Fibroblast of lung (primary cell): Measurements from ENCODE around the gene PZP. TPM values are rescaled to one million over a fixed set of nuclear protein-coding genes. Genes with fewer than 3 reads are reported as not detected.
"Not testable (repeated sequence)": the region's sequence is repeated elsewhere in the genome, so short reads cannot be mapped to it uniquely, and the experiment has no call there.

Experiments
- DNase-seq, 2 donors: peaks; one replicate each; pipeline versions ENCODE4 v3.0.0 to v3.0.0-alpha.2; 2010; ENCODE audit warnings: low read depth in 2 of 2
- H2AFZ ChIP-seq: 2 replicates; pipeline ENCODE4 v1.5.1; 2012; ENCODE audit warnings: low read length, control low read depth, inconsistent platforms
- H3K27ac ChIP-seq: 2 replicates; pipeline ENCODE4 v1.5.1; 2011; ENCODE audit warnings: low read length, control low read depth; ENCODE audit not compliant: insufficient read depth
- H3K27me3 ChIP-seq: 2 replicates; pipeline ENCODE4 v1.5.1; 2011; ENCODE audit warnings: mild to moderate bottlenecking, low read length; ENCODE audit not compliant: control insufficient read depth, insufficient read depth
- H3K36me3 ChIP-seq: 2 replicates; pipeline ENCODE4 v1.5.1; 2011; ENCODE audit warnings: low read length; ENCODE audit not compliant: control insufficient read depth, insufficient read depth
- H3K4me1 ChIP-seq: 2 replicates; pipeline ENCODE4 v1.5.1; 2011; ENCODE audit warnings: low read length; ENCODE audit not compliant: control insufficient read depth, insufficient read depth; ENCODE audit errors: extremely low read depth
- H3K4me2 ChIP-seq: 2 replicates; pipeline ENCODE4 v1.5.1; 2011; ENCODE audit warnings: low read length, control low read depth; ENCODE audit not compliant: insufficient read depth; ENCODE audit errors: extremely low read depth
- H3K4me3 ChIP-seq, 4 experiments: fragments of 200-600 bp in 1 of 4; sonication (generic) in 1 of 4; replicated peaks in 1 of 4; 2 replicates each; pipeline ENCODE4 v1.5.1; 2011 to 2016; ENCODE audit warnings: low read length in 4 of 4, low read depth in 3 of 4, mild to moderate bottlenecking in 3 of 4, control low read depth in 2 of 4, inconsistent platforms in 1 of 4, mixed read lengths in 1 of 4; ENCODE audit not compliant: insufficient read depth in 1 of 4; ENCODE audit errors: control extremely low read depth in 1 of 4
- H3K79me2 ChIP-seq: 2 replicates; pipeline ENCODE4 v1.5.1; 2012; ENCODE audit warnings: mild to moderate bottlenecking, low read length, inconsistent platforms; ENCODE audit not compliant: control insufficient read depth, insufficient read depth
- H3K9ac ChIP-seq: 2 replicates; pipeline ENCODE4 v1.5.1; 2011; ENCODE audit warnings: mild to moderate bottlenecking, low read length, control low read depth; ENCODE audit not compliant: insufficient read depth
- H3K9me3 ChIP-seq: 2 replicates; pipeline ENCODE4 v1.5.1; 2012; ENCODE audit warnings: low read depth, low read length; ENCODE audit not compliant: control insufficient read depth, insufficient read depth
- H4K20me1 ChIP-seq: 2 replicates; pipeline ENCODE4 v1.5.1; 2011; ENCODE audit warnings: low read length; ENCODE audit not compliant: control insufficient read depth, insufficient read depth; ENCODE audit errors: extremely low read depth
- CTCF ChIP-seq, 2 donors: IDR thresholded peaks in 1 of 2; conservative IDR thresholded peaks in 1 of 2; 1 replicate in 1 of 2; 2 replicates in 1 of 2; pipeline ENCODE4 v1.5.1; 2011 to 2012; ENCODE audit warnings: low read length in 2 of 2, control low read depth in 1 of 2, inconsistent platforms in 1 of 2, low read depth in 1 of 2, mild to moderate bottlenecking in 1 of 2
- EZH2 ChIP-seq: IDR thresholded peaks from 2 replicates; pipeline ENCODE4 v1.5.1; 2012; ENCODE audit warnings: low read length, control low read depth, mild to moderate bottlenecking; ENCODE audit errors: missing control alignments
- polyA plus RNA-seq, 2 donors: library from polyadenylated mRNA; depleted of rRNA in 1 of 2; stranded (reverse) in 1 of 2; unstranded in 1 of 2; fragments of >200 nt; gene quantifications; 2 replicates each; pipeline ENCODE4 v1.2.1, GENCODE V29; 2011 to 2012; ENCODE audit warnings: missing spikeins in 1 of 2
- total RNA-seq: library from RNA; depleted of rRNA; stranded (reverse); fragments of >200 nt; gene quantifications from 2 replicates; pipeline ENCODE4 v1.2.1, GENCODE V29; 2014

PZP gene
- total and polyA plus RNA-seq, 2 donors (not counting 1 experiment from before 2014, with no cell fraction given): not detected

- Histone ChIP-seq H3K27ac (no peak overlapping the region), H3K4me2 (no peak overlapping the region), H4K20me1 (no peaks in the 10 kb centered on the region), H3K27me3 (no peaks in the 10 kb centered on the region), H3K36me3 (no peaks in the 10 kb centered on the region), H3K79me2 (no peaks in the 10 kb centered on the region), H3K4me1 (no peaks in the 10 kb centered on the region), H3K9me3 (no peaks in the 10 kb centered on the region), H3K9ac (no peak overlapping the region), H3K4me3 (no peak overlapping the region), H2AFZ (no peak overlapping the region)
- TF ChIP-seq CTCF (conservative IDR thresholded peaks at IDR 0.05 in 1 of 2, IDR thresholded peaks at IDR 0.05 in 1 of 2; ENCODE audit: low read depth in 1 of 2, low read length in 2 of 2) (no peak), EZH2 (no peak)
- DNase-seq: no peak
Measured at GRCh38 chr12:9243999-9244649, 35.9 kb upstream of the PZP start.

GRCh38 chr12:9241301-9241700 is 33.1 kb upstream of the PZP start:
- H4K20me1 ChIP-seq: no peaks in the 10 kb centered on the region
- DNase-seq: no peak
- TF ChIP-seq EZH2: no peak
- no peak for TF ChIP-seq CTCF (conservative IDR thresholded peaks at IDR 0.05 in 1 of 2, IDR thresholded peaks at IDR 0.05 in 1 of 2; ENCODE audit: low read depth in 1 of 2, low read length in 2 of 2)
- no peaks in the 10 kb centered on the region for H3K9me3 ChIP-seq
- no peak overlapping the region for H3K4me3 ChIP-seq
- H3K4me1 ChIP-seq: no peaks in the 10 kb centered on the region
- H3K79me2 ChIP-seq: no peaks in the 10 kb centered on the region
- H3K27ac ChIP-seq: no peak overlapping the region
- H3K36me3 ChIP-seq: no peaks in the 10 kb centered on the region
- no peak overlapping the region for H3K9ac ChIP-seq
- H2AFZ ChIP-seq: no peak overlapping the region
- H3K27me3 ChIP-seq: no peaks in the 10 kb centered on the region
- no peak overlapping the region for H3K4me2 ChIP-seq

GRCh38 chr12:9240776-9241175 is 32.6 kb upstream of the PZP start:
- Histone ChIP-seq H3K27me3 (no peaks in the 10 kb centered on the region), H3K79me2 (no peaks in the 10 kb centered on the region), H3K27ac (no peak overlapping the region), H3K4me2 (no peak overlapping the region), H4K20me1 (no peaks in the 10 kb centered on the region), H3K4me1 (no peaks in the 10 kb centered on the region), H3K4me3 (peak overlapping the region in 1 of 4 experiments; percentile 48), H3K36me3 (no peaks in the 10 kb centered on the region), H3K9ac (no peak overlapping the region), H3K9me3 (no peaks in the 10 kb centered on the region), H2AFZ (no peak overlapping the region)
- no peak for TF ChIP-seq CTCF (conservative IDR thresholded peaks at IDR 0.05 in 1 of 2, IDR thresholded peaks at IDR 0.05 in 1 of 2; ENCODE audit: low read depth in 1 of 2, low read length in 2 of 2)
- TF ChIP-seq EZH2: no peak
- no peak for DNase-seq

- not testable (repeated sequence) for H3K9me3 ChIP-seq, H3K27me3 ChIP-seq, H2AFZ ChIP-seq, H3K36me3 ChIP-seq, H3K9ac ChIP-seq, H3K4me1 ChIP-seq, H3K79me2 ChIP-seq, H3K27ac ChIP-seq, H4K20me1 ChIP-seq
- Histone ChIP-seq H3K4me3 (peak overlapping the region in 3 of 4 experiments; percentile 19 to 50 (median 48)), H3K4me2 (peak overlapping the region; percentile 66)
- DNase-seq: peak; percentile 3 to 5
Measured at GRCh38 chr12:9240004-9240635, 31.9 kb upstream of the PZP start.
